Stimulated activated CD4-positive, alpha-beta T cell treated with anti-CD3 and anti-CD28 coated beads, TNF-alpha, amount 100 ng/mL, for 1 hour (primary cell): Measurements from ENCODE around the gene EXOC4.
"Not testable (repeated sequence)": the region's sequence is repeated elsewhere in the genome, so short reads cannot be mapped to it uniquely, and the experiment has no call there.

Experiments
- DNase-seq, 3 donors: peaks; one replicate each; pipeline ENCODE4 v3.0.0-alpha.2; 2020; ENCODE audit warnings: low read depth in 3 of 3, low spot score in 1 of 3

Gene EXOC4

GRCh38 chr7:133252858-133253518 lies at the start of gene EXOC4:
Gene EXOC4, plus strand, starts transcription at chr7:133253078.
- peak; percentile 66 to 85 (median 84) for DNase-seq

- no peak for DNase-seq
These were observed 49.4 kb upstream of the EXOC4 start for GRCh38 chr7:133203490-133203889.

GRCh38 chr7:133207687-133208086 lies 45.2 kb upstream of the EXOC4 start:
- no peak for DNase-seq

GRCh38 chr7:133210817-133211216 lies 42.1 kb upstream of the EXOC4 start:
- not testable (repeated sequence) for DNase-seq

- DNase-seq = not testable (repeated sequence)
These were observed 39.1 kb upstream of the EXOC4 start for GRCh38 chr7:133213772-133214171.

- DNase-seq = no peak
These were observed 35.1 kb upstream of the EXOC4 start for GRCh38 chr7:133217773-133218172.

GRCh38 chr7:133230591-133231194 lies 22.2 kb upstream of the EXOC4 start:
- no peak for DNase-seq

GRCh38 chr7:133233142-133233541 lies 19.7 kb upstream of the EXOC4 start:
- no peak for DNase-seq

- no peak for DNase-seq
These were observed 17.7 kb upstream of the EXOC4 start for GRCh38 chr7:133234961-133235875.

- DNase-seq = no peak
These were observed 15.3 kb upstream of the EXOC4 start for GRCh38 chr7:133237545-133237944.

GRCh38 chr7:133240302-133240701 lies 12.6 kb upstream of the EXOC4 start:
- no peak for DNase-seq

GRCh38 chr7:133246558-133246957 lies 6.3 kb upstream of the EXOC4 start:
- no peak for DNase-seq

GRCh38 chr7:133248901-133249300 lies 4.0 kb upstream of the EXOC4 start:
- no peak for DNase-seq

- no peak for DNase-seq
These were observed 396 bp upstream of the EXOC4 start for GRCh38 chr7:133252506-133252857.

- DNase-seq = no peak
These were observed 619 bp downstream of the EXOC4 start for GRCh38 chr7:133253519-133253875.

GRCh38 chr7:133255486-133255885 lies 2.6 kb downstream of the EXOC4 start:
- DNase-seq = no peak

- DNase-seq = no peak
These were observed 5.3 kb downstream of the EXOC4 start for GRCh38 chr7:133258174-133258573.

GRCh38 chr7:133265821-133266220 lies 12.9 kb downstream of the EXOC4 start:
- no peak for DNase-seq

GRCh38 chr7:133268355-133268754 lies 15.5 kb downstream of the EXOC4 start:
- DNase-seq = no peak

GRCh38 chr7:133272336-133272735 lies 19.5 kb downstream of the EXOC4 start:
- no peak for DNase-seq

GRCh38 chr7:133273227-133273626 lies 20.3 kb downstream of the EXOC4 start:
- no peak for DNase-seq

- no peak for DNase-seq
These were observed 21.4 kb downstream of the EXOC4 start for GRCh38 chr7:133274265-133274664.
